Measurements from ENCODE around the gene THBS4.

The THBS4 gene

GRCh38 chr5:80067531-80068245, 32.5 kb downstream of the THBS4 start:
- Histone ChIP-seq H3K9ac (ENCODE audit: low read depth, low read length) (no peak overlapping the region), H3K27ac (ENCODE audit: low read depth, low read length) (no peak overlapping the region), H3K9me3 (ENCODE audit: insufficient read depth, low read depth, low read length) (no peaks in the 10 kb centered on the region), H3K27me3 (ENCODE audit: insufficient read depth, low read length) (no peaks in the 10 kb centered on the region), H3K4me1 (ENCODE audit: insufficient read depth, low read length) (0 out of 2 replicates have a peak, but pooled peaks cover 8% of the 10 kb centered on the region), H3K4me3 (ENCODE audit: low read length) (no peak overlapping the region), H3K36me3 (ENCODE audit: insufficient read depth, low read length) (no peaks in the 10 kb centered on the region)
- 95% methylated on average over 8 of the region's 8 CpGs for WGBS

DNA sequence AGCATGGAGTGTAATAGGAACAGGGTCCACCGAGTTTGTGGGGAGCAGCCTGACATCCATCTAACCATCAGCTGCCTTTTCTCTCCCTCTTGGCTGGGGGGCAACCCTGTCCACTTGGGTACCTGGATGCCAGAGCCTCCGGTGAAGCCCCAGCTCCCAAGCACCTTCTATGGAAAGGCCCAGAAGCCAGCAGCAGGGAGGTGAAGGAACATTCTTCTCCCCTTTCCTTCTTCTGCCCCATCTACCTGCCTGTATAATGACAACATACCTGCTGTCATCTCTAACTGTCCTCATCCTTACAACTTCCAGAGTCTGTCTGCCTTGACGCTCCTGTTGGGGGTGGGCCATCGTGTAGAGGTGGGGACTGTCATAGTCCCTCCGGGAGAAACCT, 33.1 kb downstream of the THBS4 start:
- Histone ChIP-seq H3K9me3 (ENCODE audit: insufficient read depth, low read depth, low read length) (no peaks in the 10 kb centered on the region), H3K9ac (ENCODE audit: low read depth, low read length) (no peak overlapping the region), H3K36me3 (ENCODE audit: insufficient read depth, low read length) (no peaks in the 10 kb centered on the region), H3K4me1 (ENCODE audit: insufficient read depth, low read length) (0 out of 2 replicates have a peak, but pooled peaks cover 8% of the 10 kb centered on the region), H3K27ac (ENCODE audit: low read depth, low read length) (no peak overlapping the region), H3K27me3 (ENCODE audit: insufficient read depth, low read length) (no peaks in the 10 kb centered on the region), H3K4me3 (ENCODE audit: low read length) (no peak overlapping the region)
- WGBS: 97% methylated on average over 5 of the region's 5 CpGs

GRCh38 chr5:80068775-80069174, 33.6 kb downstream of the THBS4 start:
- 0 out of 2 replicates have a peak, but pooled peaks cover 8% of the 10 kb centered on the region for H3K4me1 ChIP-seq (ENCODE audit: insufficient read depth, low read length)
- no peaks in the 10 kb centered on the region for H3K36me3 ChIP-seq (ENCODE audit: insufficient read depth, low read length)
- WGBS: 93% methylated on average over 4 of the region's 4 CpGs
- no peaks in the 10 kb centered on the region for H3K9me3 ChIP-seq (ENCODE audit: insufficient read depth, low read depth, low read length)
- no peak overlapping the region for H3K4me3 ChIP-seq (ENCODE audit: low read length)
- no peaks in the 10 kb centered on the region for H3K27me3 ChIP-seq (ENCODE audit: insufficient read depth, low read length)
- no peak overlapping the region for H3K9ac ChIP-seq (ENCODE audit: low read depth, low read length)
- no peak overlapping the region for H3K27ac ChIP-seq (ENCODE audit: low read depth, low read length)

- Histone ChIP-seq H3K4me1 (ENCODE audit: insufficient read depth, low read length) (0 out of 2 replicates have a peak, but pooled peaks cover 8% of the 10 kb centered on the region), H3K27ac (ENCODE audit: low read depth, low read length) (no peak overlapping the region), H3K9ac (ENCODE audit: low read depth, low read length) (no peak overlapping the region), H3K9me3 (ENCODE audit: insufficient read depth, low read depth, low read length) (no peaks in the 10 kb centered on the region), H3K36me3 (ENCODE audit: insufficient read depth, low read length) (no peaks in the 10 kb centered on the region), H3K4me3 (ENCODE audit: low read length) (no peak overlapping the region), H3K27me3 (ENCODE audit: insufficient read depth, low read length) (no peaks in the 10 kb centered on the region)
- whole genome bisulfite sequencing: 84% methylated on average over 4 of the region's 4 CpGs
These were observed 34.2 kb downstream of the THBS4 start for GRCh38 chr5:80069251-80069800.

DNA sequence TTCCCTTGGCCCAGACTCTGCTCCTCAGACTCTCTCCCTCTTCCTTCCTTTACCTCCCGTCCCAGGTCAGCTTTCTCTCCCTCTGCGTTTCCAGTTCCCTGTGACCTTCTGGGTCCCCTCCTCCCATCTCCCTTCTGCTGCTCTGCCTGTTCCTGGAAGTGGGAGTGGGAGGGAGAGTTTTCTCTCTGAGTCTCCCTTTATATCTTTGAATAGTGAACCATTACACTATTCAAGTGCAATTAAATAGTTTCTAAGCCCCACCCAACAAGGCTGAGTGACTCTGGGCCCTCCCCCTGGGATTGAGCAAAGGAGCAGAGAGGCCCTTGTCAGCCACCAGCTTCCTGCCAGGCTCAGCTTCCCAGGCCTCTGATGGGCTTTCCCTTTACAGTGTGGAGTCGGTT, 34.8 kb downstream of the THBS4 start:
- Histone ChIP-seq H3K36me3 (ENCODE audit: insufficient read depth, low read length) (no peaks in the 10 kb centered on the region), H3K27ac (ENCODE audit: low read depth, low read length) (no peak overlapping the region), H3K9ac (ENCODE audit: low read depth, low read length) (no peak overlapping the region), H3K4me1 (ENCODE audit: insufficient read depth, low read length) (0 out of 2 replicates have a peak, but pooled peaks cover 6% of the 10 kb centered on the region), H3K4me3 (ENCODE audit: low read length) (no peak overlapping the region), H3K9me3 (ENCODE audit: insufficient read depth, low read depth, low read length) (no peaks in the 10 kb centered on the region), H3K27me3 (ENCODE audit: insufficient read depth, low read length) (no peaks in the 10 kb centered on the region)
- 69% methylated on average over 3 of the region's 3 CpGs for WGBS

DNA sequence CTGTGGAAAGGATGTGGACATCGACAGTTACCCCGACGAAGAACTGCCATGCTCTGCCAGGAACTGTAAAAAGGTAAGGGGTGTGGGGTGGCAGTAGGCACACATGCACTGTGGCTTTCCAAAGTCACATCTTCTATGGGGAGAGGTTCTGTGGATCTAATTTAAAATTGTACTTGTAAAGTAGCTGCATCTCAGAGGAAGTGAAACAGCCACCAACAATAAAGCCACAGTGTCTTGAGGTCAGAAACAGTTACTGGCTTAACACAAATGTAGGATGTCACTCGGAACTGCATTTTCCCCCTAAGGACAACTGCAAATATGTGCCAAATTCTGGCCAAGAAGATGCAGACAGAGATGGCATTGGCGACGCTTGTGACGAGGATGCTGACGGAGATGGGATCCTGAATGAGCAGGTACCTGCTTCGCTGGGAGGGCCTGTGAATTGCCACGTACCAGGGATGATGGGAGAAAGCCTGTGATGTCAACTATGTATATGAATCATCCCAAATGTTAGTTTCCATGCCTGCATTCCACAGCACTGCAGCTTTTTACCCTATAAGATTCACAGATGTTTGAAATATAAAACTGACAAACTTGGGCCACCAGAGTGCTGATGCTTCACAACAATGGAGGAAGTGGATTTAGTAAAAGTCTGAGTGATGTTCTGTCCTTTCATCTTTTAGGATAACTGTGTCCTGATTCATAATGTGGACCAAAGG, 35.3 kb downstream of the THBS4 start:
- Histone ChIP-seq H3K9ac (ENCODE audit: low read depth, low read length) (no peak overlapping the region), H3K27ac (ENCODE audit: low read depth, low read length) (no peak overlapping the region)

DNA sequence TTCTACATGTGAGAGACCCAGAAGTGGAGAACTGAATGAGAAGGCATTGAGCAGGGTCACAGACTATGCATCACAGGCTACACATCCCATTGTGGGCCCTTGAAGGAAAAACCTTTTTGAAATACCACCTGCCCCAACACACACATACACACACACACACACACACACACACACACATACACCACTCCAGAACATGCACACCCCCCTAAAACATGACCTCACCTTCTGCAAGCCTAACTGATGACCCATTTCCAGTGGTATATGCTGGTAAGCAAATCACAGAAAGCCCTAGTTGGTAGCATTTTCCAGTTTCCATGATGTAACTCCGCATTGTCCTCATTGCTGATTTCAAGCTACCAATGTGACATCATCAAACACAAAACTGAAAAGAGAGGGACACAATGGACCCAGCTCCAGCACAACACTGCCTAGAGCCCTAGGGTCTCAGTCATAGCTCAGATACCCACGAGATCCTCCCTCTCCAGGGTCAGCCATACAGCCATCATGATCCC, 36.4 kb downstream of the THBS4 start:
- no peak overlapping the region for H3K27ac ChIP-seq (ENCODE audit: low read depth, low read length)
- no peak overlapping the region for H3K4me3 ChIP-seq (ENCODE audit: low read length)
- no peaks in the 10 kb centered on the region for H3K9me3 ChIP-seq (ENCODE audit: insufficient read depth, low read depth, low read length)
- H3K4me1 ChIP-seq (ENCODE audit: insufficient read depth, low read length): no peaks in the 10 kb centered on the region
- no peak overlapping the region for H3K9ac ChIP-seq (ENCODE audit: low read depth, low read length)
- no peaks in the 10 kb centered on the region for H3K36me3 ChIP-seq (ENCODE audit: insufficient read depth, low read length)
- WGBS: 89% methylated on average over 2 of the region's 2 CpGs
- no peaks in the 10 kb centered on the region for H3K27me3 ChIP-seq (ENCODE audit: insufficient read depth, low read length)

More for the DNA sequence above, 35.3 kb downstream of the THBS4 start:
- Histone ChIP-seq H3K9me3 (ENCODE audit: insufficient read depth, low read depth, low read length) (no peaks in the 10 kb centered on the region), H3K4me3 (ENCODE audit: low read length) (no peak overlapping the region), H3K27me3 (ENCODE audit: insufficient read depth, low read length) (no peaks in the 10 kb centered on the region), H3K4me1 (ENCODE audit: insufficient read depth, low read length) (0 out of 2 replicates have a peak, but pooled peaks cover under 1% of the 10 kb centered on the region), H3K36me3 (ENCODE audit: insufficient read depth, low read length) (no peaks in the 10 kb centered on the region)
- 97% methylated on average over 10 of the region's 10 CpGs for WGBS

- Histone ChIP-seq H3K27me3 (ENCODE audit: insufficient read depth, low read length) (no peaks in the 10 kb centered on the region), H3K27ac (ENCODE audit: low read depth, low read length) (no peak overlapping the region), H3K9ac (ENCODE audit: low read depth, low read length) (no peak overlapping the region), H3K4me1 (ENCODE audit: insufficient read depth, low read length) (no peaks in the 10 kb centered on the region), H3K9me3 (ENCODE audit: insufficient read depth, low read depth, low read length) (no peaks in the 10 kb centered on the region), H3K36me3 (ENCODE audit: insufficient read depth, low read length) (no peaks in the 10 kb centered on the region), H3K4me3 (ENCODE audit: low read length) (no peak overlapping the region)
- WGBS: 93% methylated on average over 10 of the region's 10 CpGs
These were observed 37.2 kb downstream of the THBS4 start for GRCh38 chr5:80072103-80073073.

GRCh38 chr5:80076131-80077050, 41.2 kb downstream of the THBS4 start:
- Histone ChIP-seq H3K27ac (ENCODE audit: low read depth, low read length) (no peak overlapping the region), H3K27me3 (ENCODE audit: insufficient read depth, low read length) (no peaks in the 10 kb centered on the region), H3K9ac (ENCODE audit: low read depth, low read length) (no peak overlapping the region), H3K4me1 (ENCODE audit: insufficient read depth, low read length) (no peaks in the 10 kb centered on the region), H3K36me3 (ENCODE audit: insufficient read depth, low read length) (no peaks in the 10 kb centered on the region), H3K4me3 (ENCODE audit: low read length) (no peak overlapping the region), H3K9me3 (ENCODE audit: insufficient read depth, low read depth, low read length) (no peaks in the 10 kb centered on the region)
- 93% methylated on average over 9 of the region's 10 CpGs for WGBS

All from HUES64 (cell line).